Measurements from ENCODE around the gene MKRN2OS. TPM values are rescaled to one million over a fixed set of nuclear protein-coding genes. Genes with fewer than 3 reads are reported as not detected.
A peak's percentile ranks its signal among the peaks of the same experiment; 100 is the strongest.

MKRN2OS gene
- total and polyA plus RNA-seq, 2 donors (not counting 1 experiment from before 2014, with no cell fraction given) = not detected

- H3K9ac ChIP-seq (ENCODE audit: insufficient read depth, low read length) = no peak overlapping the region
Observed at GRCh38 chr3:12489832-12490231, 55.5 kb downstream of the MKRN2OS start.

More at GRCh38 chr3:12489832-12490231, 55.5 kb downstream of the MKRN2OS start:
- Histone ChIP-seq H3K4me1 (ENCODE audit: control insufficient read depth, extremely low read depth, insufficient read depth, low read length) (peaks cover 2% of the 10 kb centered on the region), H3K9me3 (ENCODE audit: control insufficient read depth, insufficient read depth, low read depth, low read length) (no peaks in the 10 kb centered on the region), H3K79me2 (ENCODE audit: control insufficient read depth, insufficient read depth, low read length) (peaks cover 2% of the 10 kb centered on the region), H3K27ac (ENCODE audit: insufficient read depth, low read length) (no peak overlapping the region), H4K20me1 (ENCODE audit: control insufficient read depth, extremely low read depth, insufficient read depth, low read length) (no peaks in the 10 kb centered on the region), H3K4me2 (ENCODE audit: extremely low read depth, insufficient read depth, low read length) (no peak overlapping the region), H3K27me3 (ENCODE audit: control insufficient read depth, insufficient read depth, low read length) (no peaks in the 10 kb centered on the region), H3K36me3 (ENCODE audit: control insufficient read depth, insufficient read depth, low read length) (no peaks in the 10 kb centered on the region), H2AFZ (ENCODE audit: low read length) (no peak overlapping the region), H3K4me3 (replicated peaks in 1 of 4; ENCODE audit: control extremely low read depth in 1 of 4, insufficient read depth in 1 of 4, low read depth in 3 of 4, low read length in 4 of 4) (no peak overlapping the region)
- no peak for TF ChIP-seq EZH2 (IDR thresholded peaks at IDR 0.05; ENCODE audit: low read length, missing control alignments)
- no peak for TF ChIP-seq CTCF (conservative IDR thresholded peaks at IDR 0.05 in 1 of 2, IDR thresholded peaks at IDR 0.05 in 1 of 2; ENCODE audit: low read depth in 1 of 2, low read length in 2 of 2)
- peak in 1 of 2 donors; percentile 57 for DNase-seq (ENCODE audit: low read depth in 2 of 2)

Other genes with a start within 250 kb of the MKRN2OS start
- 14.4 and 15.7 TPM in 2 replicates for gene TSEN2, start 61.0 kb downstream of the MKRN2OS start, total RNA-seq
- 9.8 and 12.3 TPM in 2 replicates for gene TSEN2, start 61.0 kb downstream of the MKRN2OS start, polyA plus RNA-seq
- 28.8 and 37.7 TPM in 2 replicates for gene MKRN2, start 11.6 kb upstream of the MKRN2OS start, total RNA-seq
- gene MKRN2, start 11.6 kb upstream of the MKRN2OS start, polyA plus RNA-seq = 36.6 and 48.1 TPM in 2 replicates
- 135 and 258 TPM in 2 replicates for gene RAF1, start 118.6 kb upstream of the MKRN2OS start, total RNA-seq
- gene RAF1, start 118.6 kb upstream of the MKRN2OS start, polyA plus RNA-seq = 133 and 134 TPM in 2 replicates
- gene TMEM40, start 213.8 kb upstream of the MKRN2OS start, total RNA-seq = under 0.01 TPM in 1 of 2 replicates, not detected in the other
- 0.33 TPM in 1 of 2 replicates, not detected in the other for gene TMEM40, start 213.8 kb upstream of the MKRN2OS start, polyA plus RNA-seq